Keratinocyte (primary cell): ENCODE results near the gene LARGE1.

ENCODE experiments used
- EZH2 ChIP-seq: IDR thresholded peaks from one replicate; pipeline ENCODE4 v1.6.1; 2012; ENCODE audit warnings: inconsistent platforms, mild to moderate bottlenecking, low read length, moderate library complexity
- TF ChIP-seq, protein P1 (sequence below), 3 experiments: IDR thresholded peaks in 1 of 3; conservative IDR thresholded peaks in 1 of 3; optimal IDR thresholded peaks in 1 of 3; 2 replicates in 2 of 3; 3 replicates in 1 of 3; pipeline versions ENCODE3 to v1.5.1; 2011; ENCODE audit warnings: low read length in 3 of 3, mild to moderate bottlenecking in 3 of 3, moderate library complexity in 2 of 3, control low read depth in 1 of 3, inconsistent platforms in 1 of 3; ENCODE audit not compliant: insufficient read depth in 2 of 3; ENCODE audit errors: extremely low read depth in 1 of 3

DNA sequence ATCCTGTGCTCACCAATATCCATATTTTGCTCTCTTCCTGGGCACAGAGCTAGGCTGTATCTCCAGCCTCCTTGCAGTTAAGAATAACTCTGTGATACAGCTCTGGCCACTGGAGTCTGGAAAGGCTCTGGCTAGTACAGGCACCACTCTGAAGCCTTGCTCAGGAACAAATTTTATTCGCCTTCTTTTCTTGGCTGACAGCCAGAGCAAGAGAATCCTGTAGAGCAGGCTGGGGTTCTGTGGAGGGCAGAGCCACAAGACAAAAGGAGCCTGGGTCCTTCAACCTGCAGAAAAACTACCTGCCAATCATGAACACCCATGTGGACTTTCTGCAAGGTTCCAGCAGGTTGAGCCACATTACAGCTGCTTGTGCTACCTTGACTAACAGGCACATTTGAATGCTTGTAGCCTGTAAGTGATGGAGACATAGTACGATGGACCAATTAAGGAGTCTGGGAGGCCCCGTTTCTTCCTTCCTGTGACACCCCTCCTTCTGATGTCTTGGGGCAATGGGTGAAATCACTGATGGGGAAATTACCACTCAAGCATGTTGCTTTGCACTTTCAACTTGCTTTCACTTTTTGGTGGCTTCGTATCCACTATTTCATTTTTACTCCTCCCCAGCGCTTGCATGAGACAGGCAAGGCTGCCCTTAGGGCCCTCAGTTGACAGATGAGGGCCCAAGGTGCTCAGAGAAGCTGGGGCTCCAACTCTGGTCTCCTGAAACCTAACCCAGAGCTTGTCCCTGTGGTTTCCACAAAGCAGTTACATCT, 594.9 kb downstream of the LARGE1 start:
- TF ChIP-seq, protein P1, sequence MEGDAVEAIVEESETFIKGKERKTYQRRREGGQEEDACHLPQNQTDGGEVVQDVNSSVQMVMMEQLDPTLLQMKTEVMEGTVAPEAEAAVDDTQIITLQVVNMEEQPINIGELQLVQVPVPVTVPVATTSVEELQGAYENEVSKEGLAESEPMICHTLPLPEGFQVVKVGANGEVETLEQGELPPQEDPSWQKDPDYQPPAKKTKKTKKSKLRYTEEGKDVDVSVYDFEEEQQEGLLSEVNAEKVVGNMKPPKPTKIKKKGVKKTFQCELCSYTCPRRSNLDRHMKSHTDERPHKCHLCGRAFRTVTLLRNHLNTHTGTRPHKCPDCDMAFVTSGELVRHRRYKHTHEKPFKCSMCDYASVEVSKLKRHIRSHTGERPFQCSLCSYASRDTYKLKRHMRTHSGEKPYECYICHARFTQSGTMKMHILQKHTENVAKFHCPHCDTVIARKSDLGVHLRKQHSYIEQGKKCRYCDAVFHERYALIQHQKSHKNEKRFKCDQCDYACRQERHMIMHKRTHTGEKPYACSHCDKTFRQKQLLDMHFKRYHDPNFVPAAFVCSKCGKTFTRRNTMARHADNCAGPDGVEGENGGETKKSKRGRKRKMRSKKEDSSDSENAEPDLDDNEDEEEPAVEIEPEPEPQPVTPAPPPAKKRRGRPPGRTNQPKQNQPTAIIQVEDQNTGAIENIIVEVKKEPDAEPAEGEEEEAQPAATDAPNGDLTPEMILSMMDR (optimal IDR thresholded peaks at IDR 0.05 in 1 of 3, IDR thresholded peaks at IDR 0.05 in 1 of 3, conservative IDR thresholded peaks at IDR 0.05 in 1 of 3; ENCODE audit: extremely low read depth in 1 of 3, insufficient read depth in 2 of 3, low read length in 3 of 3), result no peak
- no peak for TF ChIP-seq EZH2
